Effector CD8-positive, alpha-beta T cell (primary cell): ENCODE measurements around the gene THSD8.
A peak's percentile ranks its signal among the peaks of the same experiment; 100 is the strongest.
"Not testable (repeated sequence)": the region's sequence is repeated elsewhere in the genome, so short reads cannot be mapped to it uniquely, and the experiment has no call there.

Experiments used
- DNase-seq: peaks from one replicate; lab custom pipeline; 2025; lab: John Stamatoyannopoulos, UW

The THSD8 gene

GRCh38 chr19:12792051-12792852 is 9.6 kb upstream of the THSD8 start:
- DNase-seq: peak; percentile 55

- DNase-seq: peak; percentile 72
These were observed 9.0 kb upstream of the THSD8 start for GRCh38 chr19:12792853-12793289.

GRCh38 chr19:12793290-12794195 is 8.3 kb upstream of the THSD8 start:
- peak; percentile 92 for DNase-seq

- DNase-seq: no peak
These were observed 7.5 kb upstream of the THSD8 start for GRCh38 chr19:12794196-12794941.

GRCh38 chr19:12794971-12795381 is 6.9 kb upstream of the THSD8 start:
- no peak for DNase-seq

GRCh38 chr19:12796146-12797071 is 5.5 kb upstream of the THSD8 start:
- peak; percentile 65 for DNase-seq

- DNase-seq: no peak
These were observed 4.7 kb upstream of the THSD8 start for GRCh38 chr19:12797141-12797587.

- DNase-seq: not testable (repeated sequence)
These were observed 4.3 kb upstream of the THSD8 start for GRCh38 chr19:12797607-12798006.

- DNase-seq: no peak
These were observed 2.0 kb upstream of the THSD8 start for GRCh38 chr19:12799742-12800465.

GRCh38 chr19:12800466-12800770 is 1.5 kb upstream of the THSD8 start:
- no peak for DNase-seq

GRCh38 chr19:12800923-12801465 is 875 bp upstream of the THSD8 start:
- no peak for DNase-seq

- no peak for DNase-seq
These were observed 618 bp downstream of the THSD8 start for GRCh38 chr19:12802267-12803106.

- DNase-seq: no peak
These were observed 2.2 kb downstream of the THSD8 start for GRCh38 chr19:12804051-12804450.

GRCh38 chr19:12806242-12807081 is 4.6 kb downstream of the THSD8 start, which contains the start of gene RNASEH2A:
Gene RNASEH2A, plus strand, starts transcription at chr19:12806584. Its CDS starts 90 bp downstream, at chr19:12806674.
- DNase-seq: peak; percentile 72

GRCh38 chr19:12815088-12815487 is 13.2 kb downstream of the THSD8 start:
- no peak for DNase-seq

- not testable (repeated sequence) for DNase-seq
These were observed 15.3 kb downstream of the THSD8 start for GRCh38 chr19:12817188-12817587.

- not testable (repeated sequence) for DNase-seq
These were observed 15.9 kb downstream of the THSD8 start for GRCh38 chr19:12817810-12818209.

GRCh38 chr19:12821761-12822160 is 19.9 kb downstream of the THSD8 start:
- no peak for DNase-seq
